Panc1 (cell line): ENCODE data around the gene ESAM. TPM values are rescaled to one million over a fixed set of nuclear protein-coding genes. Genes with fewer than 3 reads are reported as not detected.

Experiments used
- ATAC-seq: fragments of 200-7000 bp; cut with Tn5 transposase; 2 replicates; pipeline ENCODE4 v1.9.1; 2020; ENCODE audit warnings: mild to moderate bottlenecking, moderate library complexity
- BruUV-seq: library from RNA; stranded (reverse); fragments of 400-500 nt; replicated peaks from 2 replicates; lab custom pipeline; 2021; lab: Mats Ljungman, UMichigan
- CTCF ChIA-PET: fragments of 300-600 bp; sonication (Branson Sonifier 250); formaldehyde crosslinking; loops from one replicate; lab custom pipeline; 2022; ENCODE audit warnings: antibody characterized with exemption; lab: Charles Lee
- POLR2A ChIA-PET: fragments of 300-600 bp; sonication (Branson Sonifier 250); formaldehyde crosslinking; loops from one replicate; lab custom pipeline; 2022; ENCODE audit warnings: antibody characterized with exemption; lab: Charles Lee
- DNase-seq: peaks from one replicate; pipeline ENCODE4 v3.0.0-alpha.2; 2010; ENCODE audit warnings: low read depth, low spot score
- H3K27ac ChIP-seq: 2 replicates; pipeline ENCODE4 v1.5.1; 2011; ENCODE audit warnings: mild to moderate bottlenecking, low read length, inconsistent platforms
- H3K27me3 ChIP-seq: fragments of 200-500 bp; sonication (Bioruptor generic); 2 replicates; pipeline ENCODE4 v1.6.0; 2014; ENCODE audit warnings: low read length, inconsistent platforms; ENCODE audit not compliant: control insufficient read depth, insufficient read depth
- H3K36me3 ChIP-seq: fragments of 200-500 bp; sonication (Bioruptor generic); 2 replicates; pipeline ENCODE4 v1.5.1; 2014; ENCODE audit warnings: inconsistent platforms, mild to moderate bottlenecking, low read length, moderate library complexity; ENCODE audit not compliant: control insufficient read depth, insufficient read depth
- H3K4me1 ChIP-seq: 2 replicates; pipeline ENCODE4 v1.5.1; 2011; ENCODE audit warnings: inconsistent platforms, mild to moderate bottlenecking, low read length, moderate library complexity; ENCODE audit not compliant: control insufficient read depth, insufficient read depth
- H3K4me3 ChIP-seq, 2 experiments: 2 replicates each; pipeline ENCODE4 v1.5.1; 2011 to 2012; ENCODE audit warnings: low read depth in 2 of 2, low read length in 2 of 2, mild to moderate bottlenecking in 2 of 2, inconsistent platforms in 1 of 2, moderate library complexity in 1 of 2
- H3K9me3 ChIP-seq: fragments of 200-500 bp; sonication (Bioruptor generic); 2 replicates; pipeline ENCODE4 v1.5.1; 2014; ENCODE audit warnings: low read depth, mild to moderate bottlenecking, inconsistent platforms, low read length, moderate library complexity; ENCODE audit not compliant: control insufficient read depth, insufficient read depth
- POLR2AphosphoS5 ChIP-seq: IDR thresholded peaks from 2 replicates; pipeline ENCODE4 v1.6.1; 2012; ENCODE audit warnings: mild to moderate bottlenecking, low read depth, low read length, moderate library complexity
- SIN3A ChIP-seq: IDR thresholded peaks from 2 replicates; pipeline ENCODE4 v1.6.1; 2012; ENCODE audit warnings: low read depth, mild to moderate bottlenecking, low read length, moderate library complexity, borderline replicate concordance; ENCODE audit not compliant: insufficient read depth
- TCF7L2 ChIP-seq: IDR thresholded peaks from 2 replicates; pipeline ENCODE4 v1.6.1; 2011; ENCODE audit warnings: mild to moderate bottlenecking, low read depth, low read length, inconsistent platforms
- in situ Hi-C: cut with HindIII; loops from 2 replicates; pipeline ENCODE4 v1.10.0; 2016; ENCODE audit warnings: low sequenced_read_pairs, low pct_unique_long_range_greater_than_20kb
- intact Hi-C: fragments of 100-400 bp; cut with micrococcal nuclease; formaldehyde crosslinking; loops from one replicate; pipeline ENCODE4 v1.10.0; 2022; ENCODE audit not compliant: unreplicated experiment
- total RNA-seq: library from RNA; stranded (reverse); gene quantifications from one replicate; pipeline ENCODE4 v1.2.1, GENCODE V29; 2021; ENCODE audit not compliant: unreplicated experiment
- TF ChIP-seq, protein P1 (sequence below), 2 experiments: IDR thresholded peaks; 2 replicates each; pipeline ENCODE4 v1.6.1; 2011 to 2012; ENCODE audit warnings: low read depth in 2 of 2, control low read depth in 1 of 2, low read length in 1 of 2, mild to moderate bottlenecking in 1 of 2, moderate library complexity in 1 of 2; ENCODE audit not compliant: insufficient read depth in 1 of 2
- TF ChIP-seq, protein P2 (sequence below): fragments of 450-650 bp; IDR thresholded peaks from 2 replicates; pipeline ENCODE4 v1.5.1; 2017; ENCODE audit warnings: mild to moderate bottlenecking

ESAM gene
- total RNA-seq, 1 experiment from 2014 or later: 1.6 TPM

DNA sequence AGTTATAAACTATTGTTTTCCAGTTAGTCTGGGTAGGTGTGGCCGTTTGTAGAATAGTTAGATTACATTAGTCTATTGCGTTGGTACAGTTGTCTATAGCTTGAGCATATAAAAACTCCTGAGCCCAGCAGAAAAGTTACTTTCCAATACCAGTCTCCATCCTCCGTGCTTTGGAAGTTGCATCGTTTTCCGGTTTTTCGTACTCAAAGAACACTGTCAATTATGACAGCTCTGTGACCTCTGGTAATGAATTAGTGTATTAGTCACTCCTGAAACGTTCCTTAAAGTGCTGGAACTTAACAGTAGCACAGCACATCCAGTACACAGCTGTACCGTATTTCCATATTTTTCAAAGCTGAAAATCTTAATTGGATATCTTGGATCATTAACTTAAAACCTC is 38.9 kb upstream of the ESAM start:
- TF ChIP-seq POLR2AphosphoS5: no peak
- TF ChIP-seq, protein P1, sequence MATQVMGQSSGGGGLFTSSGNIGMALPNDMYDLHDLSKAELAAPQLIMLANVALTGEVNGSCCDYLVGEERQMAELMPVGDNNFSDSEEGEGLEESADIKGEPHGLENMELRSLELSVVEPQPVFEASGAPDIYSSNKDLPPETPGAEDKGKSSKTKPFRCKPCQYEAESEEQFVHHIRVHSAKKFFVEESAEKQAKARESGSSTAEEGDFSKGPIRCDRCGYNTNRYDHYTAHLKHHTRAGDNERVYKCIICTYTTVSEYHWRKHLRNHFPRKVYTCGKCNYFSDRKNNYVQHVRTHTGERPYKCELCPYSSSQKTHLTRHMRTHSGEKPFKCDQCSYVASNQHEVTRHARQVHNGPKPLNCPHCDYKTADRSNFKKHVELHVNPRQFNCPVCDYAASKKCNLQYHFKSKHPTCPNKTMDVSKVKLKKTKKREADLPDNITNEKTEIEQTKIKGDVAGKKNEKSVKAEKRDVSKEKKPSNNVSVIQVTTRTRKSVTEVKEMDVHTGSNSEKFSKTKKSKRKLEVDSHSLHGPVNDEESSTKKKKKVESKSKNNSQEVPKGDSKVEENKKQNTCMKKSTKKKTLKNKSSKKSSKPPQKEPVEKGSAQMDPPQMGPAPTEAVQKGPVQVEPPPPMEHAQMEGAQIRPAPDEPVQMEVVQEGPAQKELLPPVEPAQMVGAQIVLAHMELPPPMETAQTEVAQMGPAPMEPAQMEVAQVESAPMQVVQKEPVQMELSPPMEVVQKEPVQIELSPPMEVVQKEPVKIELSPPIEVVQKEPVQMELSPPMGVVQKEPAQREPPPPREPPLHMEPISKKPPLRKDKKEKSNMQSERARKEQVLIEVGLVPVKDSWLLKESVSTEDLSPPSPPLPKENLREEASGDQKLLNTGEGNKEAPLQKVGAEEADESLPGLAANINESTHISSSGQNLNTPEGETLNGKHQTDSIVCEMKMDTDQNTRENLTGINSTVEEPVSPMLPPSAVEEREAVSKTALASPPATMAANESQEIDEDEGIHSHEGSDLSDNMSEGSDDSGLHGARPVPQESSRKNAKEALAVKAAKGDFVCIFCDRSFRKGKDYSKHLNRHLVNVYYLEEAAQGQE (IDR thresholded peaks at IDR 0.05; ENCODE audit: insufficient read depth in 1 of 2, low read depth in 2 of 2, low read length in 1 of 2): no peak
- TF ChIP-seq, protein P2, sequence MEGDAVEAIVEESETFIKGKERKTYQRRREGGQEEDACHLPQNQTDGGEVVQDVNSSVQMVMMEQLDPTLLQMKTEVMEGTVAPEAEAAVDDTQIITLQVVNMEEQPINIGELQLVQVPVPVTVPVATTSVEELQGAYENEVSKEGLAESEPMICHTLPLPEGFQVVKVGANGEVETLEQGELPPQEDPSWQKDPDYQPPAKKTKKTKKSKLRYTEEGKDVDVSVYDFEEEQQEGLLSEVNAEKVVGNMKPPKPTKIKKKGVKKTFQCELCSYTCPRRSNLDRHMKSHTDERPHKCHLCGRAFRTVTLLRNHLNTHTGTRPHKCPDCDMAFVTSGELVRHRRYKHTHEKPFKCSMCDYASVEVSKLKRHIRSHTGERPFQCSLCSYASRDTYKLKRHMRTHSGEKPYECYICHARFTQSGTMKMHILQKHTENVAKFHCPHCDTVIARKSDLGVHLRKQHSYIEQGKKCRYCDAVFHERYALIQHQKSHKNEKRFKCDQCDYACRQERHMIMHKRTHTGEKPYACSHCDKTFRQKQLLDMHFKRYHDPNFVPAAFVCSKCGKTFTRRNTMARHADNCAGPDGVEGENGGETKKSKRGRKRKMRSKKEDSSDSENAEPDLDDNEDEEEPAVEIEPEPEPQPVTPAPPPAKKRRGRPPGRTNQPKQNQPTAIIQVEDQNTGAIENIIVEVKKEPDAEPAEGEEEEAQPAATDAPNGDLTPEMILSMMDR: no peak
- no peak for TF ChIP-seq TCF7L2
- no peak for TF ChIP-seq SIN3A
- ATAC-seq (no peak), DNase-seq (no peak)
- ChIA-PET POLR2A (interaction anchor here (0.6 kb wide), 2 partner anchors 30 to 35 kb away, joined by 3 to 4 read pairs; no protein-coding TSS in a partner anchor), CTCF (interaction anchor here (1.2 kb wide), 1 partner anchor 37 kb away, joined by 3 read pairs; no protein-coding TSS in a partner anchor)
- in situ Hi-C loops (no loop called here), intact Hi-C loops (loop anchor here (5.0 kb wide), 1 partner anchor 36 kb away; no protein-coding TSS in a partner anchor)
- Histone ChIP-seq H3K4me3 (peak overlapping the region; percentile 75 to 84), H3K9me3 (no peaks in the 10 kb centered on the region), H3K27ac (peak overlapping the region; percentile 96), H3K27me3 (no peaks in the 10 kb centered on the region), H3K36me3 (no peaks in the 10 kb centered on the region), H3K4me1 (peaks cover 23% of the 10 kb centered on the region)
- BruUV-seq: TSS peak; percentile 88

DNA sequence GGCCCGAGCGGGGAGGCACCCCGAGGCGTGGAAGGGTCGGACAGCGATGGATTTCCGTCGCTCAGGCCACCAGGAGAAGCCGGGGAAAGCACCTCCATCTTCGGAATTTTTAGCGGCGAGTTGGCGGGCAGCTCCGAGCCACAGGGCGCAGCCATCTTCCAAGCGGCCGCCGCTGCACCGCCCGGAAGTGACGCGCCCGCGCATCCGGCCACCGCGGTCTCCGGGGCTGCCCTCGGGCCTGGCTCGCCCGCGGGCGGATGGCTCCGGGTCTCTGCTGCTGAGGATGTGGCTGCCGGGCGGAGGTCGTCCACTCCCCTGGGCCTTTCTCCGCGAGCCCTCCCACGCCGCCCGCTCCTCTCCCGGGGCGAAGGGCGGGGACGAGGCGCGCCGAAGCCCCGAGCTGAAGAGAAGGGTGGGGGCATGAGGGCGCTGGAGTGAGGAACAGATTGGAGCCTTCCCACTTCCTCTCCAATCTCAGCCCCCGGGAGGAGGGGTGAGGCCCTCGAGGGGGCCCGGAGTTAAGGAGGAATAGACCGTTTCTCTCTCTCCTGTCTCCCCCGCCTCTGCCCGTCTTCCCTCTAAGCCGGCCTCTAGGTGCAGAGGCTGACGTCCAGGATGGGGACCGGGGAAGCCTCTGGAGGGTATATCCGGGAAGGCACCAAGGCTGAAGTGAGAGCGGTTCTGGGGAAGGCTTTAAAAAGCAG is 38.3 kb upstream of the ESAM start, which contains the start of gene MSANTD2:
TSS of gene MSANTD2 (minus strand) at position 181 of the 704 bp plus-strand sequence. CDS start at position 155, 26 bp downstream.
- peak; percentile 17 for DNase-seq
- intact Hi-C loops (loop anchor here (5.0 kb wide), 1 partner anchor 37 kb away; no protein-coding TSS in a partner anchor), in situ Hi-C loops (no loop called here)
- no TSS peak for BruUV-seq
- POLR2A ChIA-PET: interaction anchor here (0.5 kb wide), 1 partner anchor 57 kb away, joined by 3 read pairs; no protein-coding TSS in a partner anchor
- Histone ChIP-seq H3K4me1 (peaks cover 23% of the 10 kb centered on the region), H3K27ac (peak within 1 kb of the TSS; percentile 96), H3K36me3 (no peaks in the 10 kb centered on the region), H3K9me3 (no peaks in the 10 kb centered on the region), H3K27me3 (no peaks in the 10 kb centered on the region), H3K4me3 (peak within 1 kb of the TSS; percentile 75 to 84)
- TF ChIP-seq POLR2AphosphoS5 (peak; percentile 92), TCF7L2 (peak; percentile 75), SIN3A (no peak; the same call in 1 of the 2 replicates)
- TF ChIP-seq, protein P2: no peak
- TF ChIP-seq, protein P1 (IDR thresholded peaks at IDR 0.05; ENCODE audit: insufficient read depth in 1 of 2, low read depth in 2 of 2, low read length in 1 of 2): peak in 1 of 2 experiments; percentile 49; a peak in 2 of 4 replicates
- CTCF ChIA-PET: interaction anchor here (0.6 to 1.2 kb wide), 3 partner anchors 11 to 126 kb away, joined by 3 to 4 read pairs (median 3); no protein-coding TSS in a partner anchor
- peak; percentile 98 for ATAC-seq
